A673 (cell line): ENCODE data around the gene CYP4F11. TPM values are rescaled to one million over a fixed set of nuclear protein-coding genes. Genes with fewer than 3 reads are reported as not detected.

Experiments used
- BruUV-seq: library from RNA; stranded (reverse); fragments of 400-500 nt; replicated peaks from 2 replicates; lab custom pipeline; 2021; lab: Mats Ljungman, UMichigan
- CTCF ChIA-PET: fragments of 300-600 bp; sonication (Branson Sonifier 250); formaldehyde crosslinking; loops from one replicate; lab custom pipeline; 2022; ENCODE audit warnings: antibody characterized with exemption; lab: Charles Lee
- POLR2A ChIA-PET: fragments of 300-600 bp; sonication (Branson Sonifier 250); formaldehyde crosslinking; loops from one replicate; lab custom pipeline; 2022; ENCODE audit warnings: antibody characterized with exemption; ENCODE audit not compliant: low non-redundant PET; lab: Charles Lee
- DNase-seq: peaks from one replicate; pipeline ENCODE4 v3.0.0-alpha.2; 2015; ENCODE audit warnings: low spot score
- H3K27ac ChIP-seq: fragments of 200-600 bp; sonication (generic); 2 replicates; pipeline ENCODE4 v1.5.1; 2016; ENCODE audit warnings: mixed run types, low read depth, mild to moderate bottlenecking, mixed read lengths, antibody characterized with exemption, low read length; ENCODE audit not compliant: poor library complexity, severe bottlenecking
- H3K27me3 ChIP-seq: fragments of 200-600 bp; sonication (generic); replicated peaks from 2 replicates; pipeline ENCODE4 v1.6.1; 2017; ENCODE audit warnings: mixed run types, low read depth, mild to moderate bottlenecking, mixed read lengths, antibody characterized with exemption, low read length; ENCODE audit not compliant: insufficient read depth, poor library complexity
- H3K36me3 ChIP-seq: fragments of 200-600 bp; sonication (generic); 2 replicates; pipeline ENCODE4 v1.6.1; 2016; ENCODE audit warnings: mixed run types, mild to moderate bottlenecking, mixed read lengths, antibody characterized with exemption, low read length; ENCODE audit not compliant: insufficient read depth, poor library complexity, severe bottlenecking
- H3K4me1 ChIP-seq: fragments of 200-600 bp; sonication (generic); 2 replicates; pipeline ENCODE4 v1.6.1; 2017; ENCODE audit warnings: mixed run types, mild to moderate bottlenecking, mixed read lengths, antibody characterized with exemption, low read length; ENCODE audit not compliant: insufficient read depth, poor library complexity, severe bottlenecking
- H3K4me3 ChIP-seq: fragments of 200-600 bp; sonication (generic); 2 replicates; pipeline ENCODE4 v1.5.1; 2016; ENCODE audit warnings: low read depth, mixed run types, mild to moderate bottlenecking, mixed read lengths, low read length; ENCODE audit not compliant: poor library complexity, severe bottlenecking
- H3K9me3 ChIP-seq: fragments of 200-600 bp; sonication (generic); 2 replicates; pipeline ENCODE4 v1.6.1; 2016; ENCODE audit warnings: mixed run types, low read depth, mild to moderate bottlenecking, mixed read lengths, antibody characterized with exemption, low read length; ENCODE audit not compliant: poor library complexity, severe bottlenecking
- EZH2 ChIP-seq: fragments of 200-600 bp; sonication (generic); IDR thresholded peaks from 2 replicates; pipeline ENCODE4 v1.6.1; 2017; ENCODE audit warnings: borderline replicate concordance, low read depth, mild to moderate bottlenecking, mixed read lengths, antibody characterized with exemption, low read length; ENCODE audit not compliant: poor library complexity, severe bottlenecking
- intact Hi-C: fragments of 100-400 bp; cut with micrococcal nuclease; formaldehyde crosslinking; loops from one replicate; pipeline ENCODE4 v1.10.0; 2022; ENCODE audit not compliant: unreplicated experiment
- total RNA-seq: library from RNA; stranded (reverse); gene quantifications from 2 replicates; pipeline ENCODE4 v1.2.3, GENCODE V29; 2021
- TF ChIP-seq, protein P1 (sequence below): fragments of 300-800, 200-600 bp; sonication (generic); conservative IDR thresholded peaks from 2 replicates; pipeline ENCODE4 v1.5.1; 2017; ENCODE audit warnings: low read depth, mild to moderate bottlenecking, antibody characterized with exemption, low read length, moderate library complexity, mixed read lengths

CYP4F11 gene
- total RNA-seq, 1 experiment from 2014 or later: 0.13 TPM

- Histone ChIP-seq H3K9me3 (no peaks in the 10 kb centered on the region), H3K4me3 (no peak overlapping the region), H3K4me1 (no peaks in the 10 kb centered on the region), H3K27ac (no peak overlapping the region), H3K36me3 (no peaks in the 10 kb centered on the region), H3K27me3 (peaks cover 21% of the 10 kb centered on the region)
- ChIA-PET CTCF (no interaction called here), POLR2A (no interaction called here)
- intact Hi-C loops: no loop called here
- no peak for DNase-seq
- TF ChIP-seq, protein P1, sequence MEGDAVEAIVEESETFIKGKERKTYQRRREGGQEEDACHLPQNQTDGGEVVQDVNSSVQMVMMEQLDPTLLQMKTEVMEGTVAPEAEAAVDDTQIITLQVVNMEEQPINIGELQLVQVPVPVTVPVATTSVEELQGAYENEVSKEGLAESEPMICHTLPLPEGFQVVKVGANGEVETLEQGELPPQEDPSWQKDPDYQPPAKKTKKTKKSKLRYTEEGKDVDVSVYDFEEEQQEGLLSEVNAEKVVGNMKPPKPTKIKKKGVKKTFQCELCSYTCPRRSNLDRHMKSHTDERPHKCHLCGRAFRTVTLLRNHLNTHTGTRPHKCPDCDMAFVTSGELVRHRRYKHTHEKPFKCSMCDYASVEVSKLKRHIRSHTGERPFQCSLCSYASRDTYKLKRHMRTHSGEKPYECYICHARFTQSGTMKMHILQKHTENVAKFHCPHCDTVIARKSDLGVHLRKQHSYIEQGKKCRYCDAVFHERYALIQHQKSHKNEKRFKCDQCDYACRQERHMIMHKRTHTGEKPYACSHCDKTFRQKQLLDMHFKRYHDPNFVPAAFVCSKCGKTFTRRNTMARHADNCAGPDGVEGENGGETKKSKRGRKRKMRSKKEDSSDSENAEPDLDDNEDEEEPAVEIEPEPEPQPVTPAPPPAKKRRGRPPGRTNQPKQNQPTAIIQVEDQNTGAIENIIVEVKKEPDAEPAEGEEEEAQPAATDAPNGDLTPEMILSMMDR: no peak
- no peak for TF ChIP-seq EZH2
- no TSS peak for BruUV-seq
Measured at GRCh38 chr19:15926484-15926883, 7.8 kb downstream of the CYP4F11 start.

DNA sequence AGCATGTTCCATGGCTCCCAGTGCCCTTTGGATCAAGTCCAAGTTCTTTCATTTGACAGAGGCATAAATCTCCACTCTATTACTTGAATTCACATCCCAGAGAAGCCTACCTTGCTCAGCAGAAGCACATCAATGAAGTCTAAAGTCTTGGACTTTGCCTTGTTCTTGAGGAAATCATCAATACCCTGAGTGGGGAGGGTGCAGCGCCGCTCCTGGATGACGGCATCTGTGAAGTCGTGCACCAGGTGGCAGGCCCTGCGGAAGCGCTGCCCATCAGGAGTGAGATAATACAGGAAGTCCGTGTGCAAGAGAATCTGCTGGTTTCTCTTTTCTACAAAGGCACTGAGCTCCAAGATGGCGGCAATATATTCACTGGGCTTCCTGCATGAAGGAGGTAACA, 10.6 kb downstream of the CYP4F11 start:
- POLR2A ChIA-PET: no interaction called here
- no peaks in the 10 kb centered on the region for H3K9me3 ChIP-seq
- H3K4me3 ChIP-seq: no peak overlapping the region
- no peak for TF ChIP-seq EZH2
- TF ChIP-seq, protein P1: no peak
- BruUV-seq: no TSS peak
- DNase-seq: no peak
- H3K27me3 ChIP-seq: peaks cover 31% of the 10 kb centered on the region
- intact Hi-C loops: no loop called here
- H3K27ac ChIP-seq: no peak overlapping the region
- CTCF ChIA-PET: no interaction called here
- H3K4me1 ChIP-seq: no peaks in the 10 kb centered on the region
- H3K36me3 ChIP-seq: no peaks in the 10 kb centered on the region

GRCh38 chr19:15922021-15922420, 12.3 kb downstream of the CYP4F11 start:
- no peak for TF ChIP-seq EZH2
- TF ChIP-seq, protein P1: no peak
- H3K4me3 ChIP-seq: no peak overlapping the region
- peaks cover 31% of the 10 kb centered on the region for H3K27me3 ChIP-seq
- ChIA-PET POLR2A (no interaction called here), CTCF (no interaction called here)
- no peak overlapping the region for H3K27ac ChIP-seq
- DNase-seq: no peak
- no peaks in the 10 kb centered on the region for H3K4me1 ChIP-seq
- H3K9me3 ChIP-seq: no peaks in the 10 kb centered on the region
- no TSS peak for BruUV-seq
- no peaks in the 10 kb centered on the region for H3K36me3 ChIP-seq
- intact Hi-C loops: no loop called here
